Activated CD8-positive, alpha-beta memory T cell treated with anti-CD3 and anti-CD28 coated beads, Interleukin-2, amount 50 U/mL, for 48 hours (primary cell): Measurements from ENCODE around the gene CREB3L2.

Source experiments
- DNase-seq: peaks from one replicate; pipeline ENCODE4 v3.0.0-alpha.2; 2020

CREB3L2 gene

DNA sequence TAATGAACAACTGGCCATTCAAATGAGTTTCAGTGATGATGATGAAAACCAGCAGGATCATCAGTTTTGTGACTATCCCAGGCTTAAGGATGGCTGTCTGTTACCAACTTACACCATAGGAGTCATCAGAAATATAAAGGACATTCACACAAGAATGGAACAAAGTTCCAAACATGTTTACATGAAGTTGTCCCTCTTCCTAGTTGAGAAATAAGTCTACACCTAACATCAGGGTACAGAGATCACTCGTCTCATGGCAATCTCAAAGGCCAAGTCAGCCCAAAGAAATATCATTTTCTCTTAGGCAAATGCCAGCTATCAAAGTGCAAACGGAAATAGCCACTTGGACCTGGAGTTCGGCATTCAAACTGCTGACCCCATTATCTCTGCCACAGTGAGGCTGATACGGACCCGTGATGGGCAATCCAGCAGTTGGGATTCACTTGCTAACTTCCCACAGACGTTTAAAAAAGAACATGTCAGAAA is 53.0 kb downstream of the CREB3L2 start:
- no peak for DNase-seq

DNA sequence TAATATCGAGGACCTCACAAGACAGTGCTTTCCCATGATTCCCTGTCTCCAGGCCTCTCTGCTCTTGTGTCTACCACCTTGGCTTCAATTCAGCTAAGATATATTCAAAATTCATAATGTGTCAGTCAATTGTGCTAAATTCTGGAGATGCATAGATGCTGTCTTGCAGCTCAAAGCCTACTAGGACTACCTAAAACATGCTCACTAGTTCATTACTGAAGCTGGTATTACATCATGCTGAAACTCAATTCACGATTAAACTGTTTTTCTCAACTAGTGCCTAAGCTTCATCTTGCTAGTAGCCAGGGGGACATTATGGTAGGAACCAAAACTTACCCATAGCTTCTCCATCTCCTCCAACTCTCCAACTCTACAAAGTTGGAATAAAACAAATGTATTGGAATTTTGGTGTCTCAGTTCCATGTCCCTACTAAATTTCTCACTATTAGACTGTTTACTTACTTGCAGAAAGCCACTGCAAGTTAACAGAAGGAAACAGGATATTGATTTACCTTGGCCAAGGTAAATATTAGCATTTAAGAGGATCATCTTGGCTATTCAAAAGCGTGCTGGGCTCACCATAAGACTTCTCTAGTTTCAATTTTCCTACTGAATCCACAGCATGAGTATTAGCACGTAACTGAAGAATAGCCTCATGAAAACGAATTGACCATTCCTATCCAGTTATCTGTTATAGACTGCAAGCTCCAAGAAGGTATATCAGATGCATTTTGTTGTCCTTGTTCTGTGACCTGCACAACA is 53.6 kb downstream of the CREB3L2 start:
- no peak for DNase-seq

- no peak for DNase-seq
Observed at GRCh38 chr7:137947046-137947445, 54.8 kb downstream of the CREB3L2 start.

- DNase-seq: no peak
Observed at GRCh38 chr7:137946011-137946410, 55.9 kb downstream of the CREB3L2 start.

DNA sequence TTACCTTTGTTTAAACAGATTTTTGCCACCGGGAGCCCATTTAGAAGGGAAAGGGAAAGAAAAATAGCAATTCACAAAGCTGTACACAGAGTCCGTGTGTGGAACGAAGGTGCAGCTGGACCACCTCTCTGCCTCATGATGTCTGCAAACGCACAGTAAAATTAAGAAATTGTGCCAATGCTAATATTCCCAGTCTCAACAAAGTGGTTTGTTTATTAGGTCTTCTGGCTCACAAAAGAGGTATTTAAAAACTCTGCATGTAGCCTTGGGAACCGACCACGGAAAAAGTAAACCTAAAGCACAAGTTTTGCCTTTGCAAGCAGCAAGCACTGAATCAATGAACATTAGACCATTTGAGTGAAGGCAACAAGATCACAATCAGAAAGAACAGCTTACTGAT is 57.7 kb downstream of the CREB3L2 start:
- DNase-seq: no peak

- DNase-seq: no peak
Observed at GRCh38 chr7:137943132-137943551, 58.7 kb downstream of the CREB3L2 start.

DNA sequence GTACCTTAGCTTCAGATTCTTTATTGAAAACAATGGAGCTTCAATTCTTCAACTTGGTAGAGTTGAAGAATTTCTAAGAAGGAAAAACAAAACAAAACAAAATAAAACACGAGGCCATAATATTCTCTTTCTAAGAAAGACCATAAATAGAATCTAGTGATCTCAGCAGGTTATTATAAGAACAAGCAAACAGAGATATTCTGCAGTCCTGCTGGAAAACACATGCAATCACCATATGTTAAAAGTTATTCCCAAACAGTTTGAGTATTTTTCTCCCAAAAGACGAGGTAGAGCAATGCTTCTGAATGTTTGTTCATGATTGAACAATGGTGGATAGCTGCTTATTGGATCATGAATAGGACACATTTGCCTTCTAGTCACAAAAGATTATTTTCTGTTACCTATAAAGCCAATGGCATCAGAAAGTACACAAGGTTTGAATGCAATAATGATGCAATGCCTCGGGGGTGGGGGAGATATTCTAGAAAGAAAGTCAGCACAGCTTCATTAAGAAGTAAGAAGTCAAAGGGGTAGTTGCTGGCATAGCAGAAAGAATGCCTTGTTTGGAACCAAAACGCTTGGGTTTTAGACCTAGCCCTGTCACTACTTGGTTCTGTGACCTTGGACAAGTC is 59.3 kb downstream of the CREB3L2 start:
- DNase-seq: no peak

- DNase-seq: no peak
Observed at GRCh38 chr7:137940656-137941518, 61.0 kb downstream of the CREB3L2 start.

- no peak for DNase-seq
Observed at GRCh38 chr7:137940218-137940617, 61.7 kb downstream of the CREB3L2 start.

GRCh38 chr7:137937202-137937560 is 64.7 kb downstream of the CREB3L2 start:
- DNase-seq: no peak

DNA sequence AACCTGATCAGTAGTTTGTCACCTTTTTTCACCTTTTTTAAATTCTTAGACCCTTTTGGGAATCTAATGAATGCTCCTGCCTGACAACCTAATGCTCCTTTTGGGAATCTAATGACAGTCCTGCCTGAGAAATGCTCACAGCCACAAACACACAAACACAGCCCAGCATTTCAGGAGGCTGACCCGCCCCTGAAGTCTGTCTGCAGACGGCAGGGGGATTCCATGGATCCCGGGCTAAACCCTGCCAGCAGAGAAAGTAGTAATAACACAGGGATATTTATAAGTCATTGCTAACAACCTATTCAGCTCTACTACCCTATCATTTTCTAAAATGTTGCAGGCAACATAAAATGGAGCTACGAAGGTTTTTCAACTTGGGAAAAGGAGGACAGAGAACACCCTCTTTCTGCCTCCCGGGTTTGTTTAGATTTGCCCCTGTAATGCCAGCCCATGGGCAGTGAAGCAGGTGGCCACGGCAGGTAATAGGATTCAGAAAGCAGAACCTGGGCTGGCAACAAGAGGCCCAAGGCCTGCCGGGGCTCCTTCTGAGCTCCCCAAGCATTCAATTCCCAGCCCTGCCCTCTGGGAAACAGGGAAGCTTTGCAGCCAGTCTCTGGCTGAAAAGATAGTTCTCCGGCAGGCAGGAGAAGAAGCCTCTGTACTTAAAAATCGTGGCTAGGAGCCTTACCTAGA is 65.2 kb downstream of the CREB3L2 start:
- no peak for DNase-seq

- no peak for DNase-seq
Observed at GRCh38 chr7:137935884-137936508, 65.9 kb downstream of the CREB3L2 start.

DNA sequence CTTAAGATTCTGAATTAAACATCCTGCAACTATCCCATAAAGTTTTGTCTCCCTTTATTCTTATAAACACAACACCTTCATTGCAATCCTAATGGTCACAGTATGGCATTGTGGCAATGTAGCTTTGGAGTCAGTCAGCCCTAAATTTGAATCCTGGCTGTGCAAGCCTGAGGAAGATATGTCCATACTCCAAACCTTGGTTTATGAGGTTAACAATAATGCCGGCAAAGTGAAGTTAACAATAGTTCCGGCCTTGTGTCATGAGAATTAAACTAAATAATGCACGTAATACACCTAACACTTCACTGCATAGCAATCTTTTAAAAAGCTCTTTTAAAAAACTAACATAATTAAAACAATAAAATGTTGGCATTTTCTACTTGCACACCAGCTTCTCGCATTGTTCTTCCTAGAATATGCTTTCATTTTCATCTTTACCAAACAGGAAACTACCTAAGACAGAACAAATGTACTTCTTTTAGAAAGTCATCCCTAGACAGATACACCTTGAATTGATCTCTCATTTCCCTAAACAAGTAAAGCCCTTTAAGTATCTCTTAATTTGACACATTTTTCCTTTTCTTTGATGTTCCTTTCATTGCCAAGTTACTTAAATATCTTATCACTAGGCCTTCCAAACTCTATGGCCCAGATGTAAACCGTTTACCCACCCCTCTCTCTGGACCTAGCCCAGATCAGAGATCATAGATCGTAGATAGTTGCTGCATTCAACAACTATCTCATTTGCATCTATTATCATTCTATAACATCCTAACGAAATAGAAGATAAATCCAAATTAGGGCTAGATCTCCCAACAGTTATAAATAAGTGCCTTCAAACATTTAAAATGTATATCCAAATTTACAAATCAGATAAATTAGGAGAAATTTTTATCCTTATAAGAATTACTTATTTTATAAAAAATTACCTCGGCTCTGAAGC is 66.7 kb downstream of the CREB3L2 start:
- no peak for DNase-seq

DNA sequence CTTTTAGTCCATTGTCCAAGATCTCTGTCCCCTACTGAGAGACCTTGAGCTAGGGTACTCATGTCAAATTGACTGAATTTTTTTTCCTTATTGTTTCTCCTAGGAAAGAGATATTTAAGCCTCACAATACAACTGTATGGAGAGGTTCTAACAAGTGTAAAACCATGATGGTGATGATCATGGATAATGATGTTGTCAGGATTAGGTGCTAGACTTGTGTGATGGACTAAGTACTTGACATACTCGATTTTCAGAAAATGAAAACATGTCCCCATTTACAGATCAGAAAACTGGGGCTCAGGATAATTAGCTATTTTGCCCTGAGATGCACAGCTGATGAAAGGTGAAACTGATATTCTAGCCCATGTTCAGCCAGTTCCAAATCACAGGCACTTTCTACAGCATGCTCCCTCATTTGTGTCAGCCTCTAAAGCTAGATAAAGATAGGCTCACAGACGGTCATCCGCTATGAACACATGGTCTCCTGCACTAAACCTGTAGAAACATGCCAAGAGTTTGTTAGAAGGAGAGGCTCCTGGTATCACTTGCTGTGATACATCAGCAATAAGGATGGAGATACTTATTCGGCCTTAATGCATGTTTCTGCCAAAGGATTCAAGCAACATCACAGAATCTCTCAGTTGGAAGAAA is 67.6 kb downstream of the CREB3L2 start:
- DNase-seq: no peak

GRCh38 chr7:137933270-137934017 is 68.4 kb downstream of the CREB3L2 start:
- DNase-seq: no peak

DNA sequence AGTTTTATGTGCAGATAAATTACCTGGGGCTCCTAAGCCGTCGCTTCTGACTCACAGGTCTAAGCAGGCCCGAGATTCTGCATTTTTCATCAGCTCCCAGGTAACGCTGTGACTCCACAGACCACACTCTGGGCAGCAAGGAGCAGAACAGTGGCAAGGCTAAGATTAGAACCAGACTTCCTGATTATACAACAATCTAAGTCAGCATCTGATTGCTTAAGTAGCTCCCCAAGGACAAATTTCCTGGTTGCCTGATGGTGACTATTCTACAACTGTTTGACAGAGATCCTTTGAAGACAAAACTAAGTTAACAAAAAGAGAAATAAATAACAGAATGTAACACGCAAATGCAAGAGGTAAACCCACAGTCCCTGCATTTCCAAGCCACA is 69.0 kb downstream of the CREB3L2 start:
- DNase-seq: no peak

- no peak for DNase-seq
Observed at GRCh38 chr7:137931823-137932222, 70.1 kb downstream of the CREB3L2 start.

DNA sequence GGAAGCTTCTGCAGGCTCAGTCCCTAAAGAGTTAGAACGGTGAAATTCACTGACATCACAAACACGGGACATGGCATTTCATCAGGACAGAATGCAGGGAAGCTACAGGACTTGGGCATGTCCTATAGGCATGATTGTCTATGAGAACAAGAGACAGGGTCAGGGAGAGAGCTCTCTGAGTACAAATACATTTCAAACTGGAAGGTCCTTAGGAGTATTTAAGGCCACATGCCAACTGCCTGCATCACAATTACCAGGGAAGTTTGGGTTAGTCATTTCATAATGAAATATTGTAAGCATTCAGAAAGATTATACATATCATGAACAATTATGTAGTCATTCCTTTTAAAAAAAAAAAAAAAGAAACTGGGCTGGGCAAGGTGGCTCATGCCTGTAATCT is 71.3 kb downstream of the CREB3L2 start:
- DNase-seq: no peak

DNA sequence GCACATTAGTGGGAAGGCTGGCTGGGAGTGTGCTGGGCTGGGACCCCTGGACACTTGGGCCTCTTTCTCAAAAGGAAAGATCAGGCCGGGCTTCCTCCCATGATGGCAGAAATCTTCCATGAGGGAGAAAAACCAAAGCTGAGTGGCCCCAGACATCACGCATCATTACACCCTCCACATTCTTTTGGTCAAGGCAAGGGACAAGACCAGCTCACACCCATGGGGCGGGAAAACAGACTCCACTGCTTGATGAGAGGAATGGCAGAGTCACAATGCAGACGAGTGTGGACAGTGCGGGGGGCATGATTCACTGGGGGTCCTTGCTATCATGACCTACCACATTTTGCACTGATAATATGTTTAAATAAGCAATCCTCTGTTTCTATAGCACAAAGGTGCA is 73.3 kb downstream of the CREB3L2 start:
- no peak for DNase-seq

GRCh38 chr7:137927386-137927785 is 74.5 kb downstream of the CREB3L2 start:
- no peak for DNase-seq
